Mononuclear cell (primary cell): ENCODE measurements around the gene FAM78A. TPM values are rescaled to one million over a fixed set of nuclear protein-coding genes. Genes with fewer than 3 reads are reported as not detected.

Source experiments
- H3K27me3 ChIP-seq: 2 replicates; pipeline ENCODE4 v1.6.0; 2011; ENCODE audit warnings: low read length, control low read depth; ENCODE audit not compliant: insufficient read depth
- H3K4me1 ChIP-seq: 2 replicates; pipeline ENCODE4 v1.5.1; 2011; ENCODE audit warnings: mild to moderate bottlenecking, low read length, control low read depth; ENCODE audit not compliant: insufficient read depth
- H3K4me3 ChIP-seq: 2 replicates; pipeline ENCODE4 v1.5.1; 2011; ENCODE audit warnings: mild to moderate bottlenecking, low read length, moderate library complexity
- H3K9me3 ChIP-seq: 2 replicates; pipeline ENCODE4 v1.5.1; 2011; ENCODE audit warnings: low read depth, mild to moderate bottlenecking, control low read depth, low read length
- total RNA-seq: library from RNA; depleted of rRNA; stranded (reverse); fragments of >200 nt; gene quantifications from one replicate; pipeline ENCODE4 v1.2.3, GENCODE V29; 2012

Gene FAM78A
- total RNA-seq, 1 donor = 32.3 TPM

DNA sequence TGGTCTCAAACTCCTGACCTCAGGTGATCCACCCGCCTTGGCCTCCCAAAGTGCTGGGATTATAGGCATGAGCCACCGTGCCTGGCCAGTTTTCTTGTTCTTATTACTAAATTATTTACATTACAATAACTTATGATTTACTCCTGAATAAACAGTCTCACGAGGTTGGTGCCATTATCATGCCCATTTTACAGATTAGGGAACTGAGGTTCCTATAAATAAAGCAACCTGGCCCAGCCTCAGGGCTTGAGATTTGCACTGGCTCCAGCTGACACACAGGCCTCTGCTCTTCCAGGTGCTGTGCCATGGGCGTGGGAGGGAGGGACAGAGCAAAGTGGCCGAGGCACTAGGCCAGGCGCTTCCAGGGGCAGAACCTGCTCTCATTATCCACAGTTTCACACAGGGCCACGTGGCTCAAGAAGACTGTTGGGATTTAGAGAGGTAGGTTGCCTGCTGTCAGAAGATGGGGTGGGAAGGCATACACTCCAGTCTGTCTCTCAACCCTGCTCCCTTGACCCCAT is 15.5 kb upstream of the FAM78A start:
- Histone ChIP-seq H3K4me3 (no peak overlapping the region), H3K9me3 (no peaks in the 10 kb centered on the region), H3K27me3 (no peaks in the 10 kb centered on the region), H3K4me1 (no peaks in the 10 kb centered on the region)

DNA sequence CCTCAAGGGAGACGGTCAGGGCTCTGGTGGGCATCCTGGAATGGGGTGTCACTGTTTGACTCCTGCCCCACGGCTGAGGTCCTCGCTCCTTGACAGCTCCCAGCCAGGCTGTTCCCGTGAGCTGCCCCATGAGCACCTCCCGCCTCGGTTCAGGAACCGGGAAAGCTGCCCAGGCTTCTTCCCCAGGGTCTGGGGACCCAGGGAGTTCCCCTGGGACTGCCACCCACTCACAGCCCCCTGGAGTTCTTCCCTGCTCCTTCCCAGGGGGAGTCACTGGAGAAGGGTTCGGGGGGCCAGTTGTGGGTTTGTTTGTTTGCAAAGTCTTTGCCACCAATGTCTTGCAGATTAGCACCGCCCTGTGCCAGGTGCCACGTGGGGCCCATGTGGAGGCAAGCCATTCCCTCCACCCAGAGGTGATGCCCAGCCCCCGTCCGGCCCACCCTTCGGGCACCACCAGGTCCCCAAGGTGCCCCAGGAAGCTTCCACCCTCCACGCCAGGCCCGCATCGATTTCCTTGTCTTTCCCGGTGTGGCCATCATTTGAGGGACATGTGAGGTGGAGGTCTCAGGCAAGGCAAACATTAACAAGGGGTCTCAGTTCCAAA is 14.6 kb upstream of the FAM78A start:
- H3K9me3 ChIP-seq = no peaks in the 10 kb centered on the region
- H3K4me3 ChIP-seq = no peak overlapping the region
- H3K4me1 ChIP-seq = no peaks in the 10 kb centered on the region
- no peaks in the 10 kb centered on the region for H3K27me3 ChIP-seq

DNA sequence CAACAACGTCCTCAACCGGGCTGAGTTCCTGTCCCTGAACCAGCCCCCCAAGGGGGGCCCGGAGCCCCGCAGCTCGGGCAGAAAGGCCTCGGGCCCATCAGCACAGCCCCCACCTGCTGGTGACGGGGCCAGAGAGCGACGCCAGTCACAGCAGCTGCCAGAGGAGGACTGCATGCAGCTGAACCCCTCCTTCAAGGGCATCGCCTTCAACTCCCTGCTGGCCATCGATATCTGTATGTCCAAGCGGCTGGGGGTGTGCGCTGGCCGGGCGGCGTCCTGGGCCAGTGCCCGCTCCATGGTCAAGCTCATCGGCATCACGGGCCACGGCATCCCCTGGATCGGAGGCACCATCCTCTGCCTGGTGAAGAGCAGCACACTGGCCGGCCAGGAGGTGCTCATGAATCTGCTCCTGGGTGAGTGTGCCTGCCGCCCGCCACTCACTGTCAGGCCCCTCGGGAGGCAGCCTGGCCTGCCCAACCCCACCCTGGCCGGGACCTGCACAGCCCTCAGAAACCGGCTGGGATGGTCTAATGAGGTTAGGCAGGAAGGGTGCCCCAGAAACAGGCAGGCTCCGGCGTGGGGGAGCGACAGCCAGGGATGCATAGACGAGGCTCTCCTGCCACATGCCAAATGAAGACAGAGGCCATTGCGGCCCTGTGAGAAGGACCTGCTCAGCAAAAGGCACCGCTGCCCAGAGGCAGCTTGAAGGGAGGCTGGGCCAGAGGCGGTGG is 13.9 kb upstream of the FAM78A start:
- Histone ChIP-seq H3K9me3 (no peaks in the 10 kb centered on the region), H3K27me3 (no peaks in the 10 kb centered on the region), H3K4me3 (no peak overlapping the region), H3K4me1 (no peaks in the 10 kb centered on the region)

DNA sequence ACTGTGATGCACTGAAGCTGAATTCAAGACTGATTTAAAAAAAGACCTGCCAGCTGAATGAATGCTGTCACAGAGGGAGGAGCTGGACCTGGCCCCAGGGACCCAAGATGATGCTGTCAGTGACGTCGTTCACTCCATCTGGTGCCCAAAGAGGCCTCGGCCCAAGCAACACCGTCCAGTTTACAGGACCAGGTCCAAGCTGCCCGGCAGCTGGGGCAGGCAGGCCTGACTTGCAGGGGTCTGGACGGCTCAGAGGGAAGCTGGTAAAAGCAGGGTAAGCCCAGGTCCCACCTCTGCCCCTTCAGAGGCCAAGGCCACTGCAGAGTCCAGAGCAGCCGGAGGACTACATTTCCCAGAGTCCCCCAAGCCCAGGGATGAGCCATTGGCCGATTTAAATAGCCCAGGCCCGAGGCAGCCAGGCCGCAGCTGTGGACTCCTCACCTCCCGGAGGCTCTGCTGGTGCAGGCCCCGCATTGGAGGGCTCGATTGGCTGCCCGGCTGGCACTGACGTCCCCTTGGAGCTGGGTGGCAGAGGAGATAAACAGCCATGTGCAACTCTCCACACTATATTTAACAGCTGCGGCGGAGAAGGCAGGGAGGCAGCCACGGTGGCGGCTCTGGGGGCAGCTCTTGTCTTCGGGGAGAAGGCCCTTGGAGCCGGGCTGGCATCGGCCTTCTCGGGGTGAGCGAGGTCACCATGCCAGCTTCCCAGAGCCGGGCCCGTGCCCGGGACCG is 13.2 kb upstream of the FAM78A start, which contains the start of gene PLPP7:
Gene PLPP7 (plus strand): TSS at position 423 of the 735 bp plus-strand sequence. CDS start 275 bp downstream, at position 698.
- no peaks in the 10 kb centered on the region for H3K4me1 ChIP-seq
- H3K9me3 ChIP-seq = no peaks in the 10 kb centered on the region
- no peaks in the 10 kb centered on the region for H3K27me3 ChIP-seq
- no peak within 1 kb of the TSS for H3K4me3 ChIP-seq

DNA sequence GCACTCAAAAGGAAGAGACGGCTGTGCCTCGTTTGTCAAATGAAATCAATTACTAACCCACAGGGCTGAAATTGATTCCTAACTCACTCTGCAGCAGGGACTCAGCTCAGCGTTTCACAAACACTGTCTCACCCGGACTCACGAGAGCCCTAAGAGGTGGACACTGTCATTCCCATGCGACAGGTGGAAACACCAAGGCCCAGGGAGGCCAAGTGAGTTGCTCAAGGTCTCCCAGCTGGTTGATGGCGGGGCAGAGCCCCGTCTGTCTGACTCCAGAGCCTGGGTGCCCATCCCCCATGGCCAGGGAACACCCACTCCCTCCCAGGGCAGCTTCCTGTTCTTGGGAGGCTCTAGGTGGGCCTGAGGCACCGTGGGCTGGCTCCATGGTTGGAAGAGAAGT is 11.9 kb upstream of the FAM78A start:
- no peaks in the 10 kb centered on the region for H3K27me3 ChIP-seq
- no peak overlapping the region for H3K4me3 ChIP-seq
- H3K4me1 ChIP-seq = no peaks in the 10 kb centered on the region
- H3K9me3 ChIP-seq = no peaks in the 10 kb centered on the region

DNA sequence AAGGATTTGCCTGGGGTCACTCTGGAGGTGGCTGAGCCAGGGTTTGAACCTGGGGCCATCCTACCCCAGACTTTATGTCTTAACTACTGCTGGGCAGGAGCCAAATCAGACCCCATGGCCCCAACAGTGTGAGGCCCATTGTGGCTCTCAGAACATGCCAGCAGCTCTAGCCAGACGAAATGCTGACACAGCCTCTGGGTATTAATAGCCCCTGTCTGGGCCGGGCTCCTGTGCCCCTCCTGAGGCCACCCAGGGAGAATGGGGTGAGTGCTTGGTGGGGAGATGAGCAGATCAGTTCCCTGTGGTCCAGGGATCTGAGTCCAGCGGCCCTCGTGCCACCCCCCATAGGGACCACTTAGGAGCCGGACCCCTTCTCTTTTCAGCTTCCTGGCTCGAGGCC is 11.0 kb upstream of the FAM78A start:
- no peak overlapping the region for H3K4me3 ChIP-seq

DNA sequence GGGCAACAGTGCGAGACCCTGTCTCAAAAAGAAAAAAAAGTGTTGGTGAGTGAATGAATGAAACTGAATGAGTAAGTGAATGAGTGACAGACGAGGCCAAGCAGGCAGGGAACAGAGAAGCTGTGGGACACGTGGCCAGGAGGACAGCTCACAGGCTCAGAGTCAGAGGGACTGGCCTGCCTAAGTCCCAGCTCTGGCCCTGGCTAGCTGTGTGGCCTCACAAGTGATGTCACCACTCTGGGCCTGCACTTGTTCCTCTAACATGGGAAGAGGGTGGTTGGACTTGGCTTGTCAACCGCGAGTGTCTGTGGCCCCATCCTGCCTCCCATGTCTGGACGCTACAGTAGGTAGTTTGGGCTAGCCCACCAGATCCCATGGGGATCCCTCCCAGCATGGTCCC is 8.5 kb upstream of the FAM78A start:
- H3K27me3 ChIP-seq = peaks cover 8% of the 10 kb centered on the region
- H3K4me1 ChIP-seq = peaks cover 14% of the 10 kb centered on the region
- H3K9me3 ChIP-seq = no peaks in the 10 kb centered on the region
- H3K4me3 ChIP-seq = no peak overlapping the region

More for the DNA sequence above, 11.0 kb upstream of the FAM78A start:
- peaks cover 1% of the 10 kb centered on the region for H3K27me3 ChIP-seq
- H3K9me3 ChIP-seq = no peaks in the 10 kb centered on the region
- H3K4me1 ChIP-seq = peaks cover 2% of the 10 kb centered on the region

DNA sequence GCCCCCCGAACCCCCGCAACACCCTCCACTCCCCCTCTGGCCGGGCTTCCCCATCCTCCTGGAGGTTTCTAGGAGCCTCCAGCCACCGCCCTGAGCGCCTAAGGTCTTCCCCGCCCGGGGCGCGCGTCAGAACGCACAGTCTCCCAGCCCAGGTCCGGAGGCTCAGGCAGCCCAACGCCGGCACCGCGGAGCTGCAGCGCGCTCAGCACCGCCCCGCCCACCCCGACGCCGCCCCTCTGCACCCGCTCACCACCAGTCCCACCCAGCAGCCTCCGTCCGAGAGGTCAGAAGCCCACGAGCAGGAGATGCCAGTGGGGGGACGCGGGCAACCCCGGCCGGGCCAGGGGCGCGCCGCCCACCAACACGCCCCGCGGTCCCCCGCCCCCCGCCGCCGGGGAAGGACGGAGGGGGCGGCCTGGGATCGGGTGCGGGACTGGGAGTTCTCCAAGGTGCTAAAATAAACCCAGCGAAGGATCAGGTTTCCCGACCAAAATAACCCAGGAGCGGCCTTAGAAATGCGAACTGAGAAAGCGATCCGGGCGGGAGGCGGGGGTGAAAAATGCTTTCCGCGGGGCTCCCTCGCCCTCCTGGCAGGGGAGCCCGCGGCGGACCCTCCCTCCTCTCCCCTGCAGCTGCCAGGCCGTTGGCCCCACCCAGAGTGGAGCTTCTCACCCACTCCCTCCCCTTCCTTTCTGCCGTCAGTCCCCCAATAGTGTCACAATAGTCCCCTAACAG is 6.5 kb upstream of the FAM78A start:
- no peaks in the 10 kb centered on the region for H3K9me3 ChIP-seq

DNA sequence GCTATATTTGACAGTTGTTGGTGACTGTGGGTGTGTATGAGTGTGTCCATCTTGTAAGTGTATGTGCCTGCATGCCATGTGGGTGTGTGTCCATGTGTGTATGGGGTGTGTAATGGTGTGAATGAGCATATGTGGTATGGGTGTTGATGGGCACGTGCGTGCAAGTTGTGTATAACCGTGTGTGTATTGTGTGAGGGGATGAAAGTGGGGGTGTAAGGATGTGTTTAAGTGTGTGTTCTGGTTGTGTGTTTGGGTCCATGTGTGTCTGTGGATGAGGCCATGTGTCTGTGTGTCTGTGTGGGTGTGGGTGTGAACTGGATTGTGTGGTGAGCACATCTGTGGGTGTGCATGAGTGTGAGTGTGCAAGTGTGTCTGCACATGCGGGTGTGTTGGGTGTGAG is 5.9 kb upstream of the FAM78A start:
- Histone ChIP-seq H3K27me3 (peaks cover 8% of the 10 kb centered on the region), H3K9me3 (no peaks in the 10 kb centered on the region), H3K4me3 (no peak overlapping the region), H3K4me1 (peaks cover 33% of the 10 kb centered on the region)

More for the DNA sequence above, 6.5 kb upstream of the FAM78A start:
- Histone ChIP-seq H3K27me3 (peaks cover 8% of the 10 kb centered on the region), H3K4me3 (no peak overlapping the region), H3K4me1 (peaks cover 33% of the 10 kb centered on the region)

DNA sequence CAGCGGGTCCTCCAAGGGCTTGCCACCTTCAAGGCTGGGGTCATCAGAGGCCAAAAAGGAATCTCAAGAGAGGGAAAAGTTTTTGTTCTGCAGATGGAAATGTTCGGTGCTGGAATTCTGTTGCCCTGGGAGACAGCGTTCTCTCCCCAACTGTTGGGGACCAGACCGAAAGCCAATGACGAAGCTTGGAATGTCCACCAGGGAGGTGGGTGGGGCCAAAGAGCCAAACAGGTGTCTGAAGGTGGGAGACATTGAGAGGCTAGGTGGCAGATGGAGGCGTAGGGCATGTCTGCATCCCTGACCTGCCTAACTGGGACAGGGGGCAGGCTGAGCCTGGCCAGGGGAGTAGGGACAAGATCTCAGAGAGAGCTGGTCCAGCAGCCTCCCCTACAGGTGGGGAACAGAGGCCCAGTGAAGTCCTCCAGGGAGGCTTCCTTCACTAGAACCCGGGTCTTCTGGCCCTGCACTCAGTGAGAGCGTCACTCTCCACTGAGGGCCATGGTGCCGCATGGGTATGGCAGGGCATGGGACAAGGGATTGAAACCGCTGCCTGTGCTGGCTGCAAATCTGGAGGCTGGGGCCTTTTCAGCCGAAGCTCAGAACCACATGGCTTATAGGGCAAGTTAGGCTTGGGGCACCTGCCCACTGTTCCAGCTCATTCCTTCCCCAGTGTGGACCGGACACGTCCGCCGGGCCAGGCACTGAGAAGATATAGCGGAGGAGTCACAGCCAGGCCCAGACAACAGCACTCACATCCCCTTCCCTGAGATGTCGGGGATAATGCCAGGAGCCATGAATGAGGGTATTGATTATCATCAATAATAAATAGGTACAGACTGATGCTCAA is 5.0 kb upstream of the FAM78A start:
- H3K4me3 ChIP-seq = no peak overlapping the region
- H3K4me1 ChIP-seq = peaks cover 33% of the 10 kb centered on the region
- H3K27me3 ChIP-seq = peaks cover 8% of the 10 kb centered on the region
- H3K9me3 ChIP-seq = no peaks in the 10 kb centered on the region

DNA sequence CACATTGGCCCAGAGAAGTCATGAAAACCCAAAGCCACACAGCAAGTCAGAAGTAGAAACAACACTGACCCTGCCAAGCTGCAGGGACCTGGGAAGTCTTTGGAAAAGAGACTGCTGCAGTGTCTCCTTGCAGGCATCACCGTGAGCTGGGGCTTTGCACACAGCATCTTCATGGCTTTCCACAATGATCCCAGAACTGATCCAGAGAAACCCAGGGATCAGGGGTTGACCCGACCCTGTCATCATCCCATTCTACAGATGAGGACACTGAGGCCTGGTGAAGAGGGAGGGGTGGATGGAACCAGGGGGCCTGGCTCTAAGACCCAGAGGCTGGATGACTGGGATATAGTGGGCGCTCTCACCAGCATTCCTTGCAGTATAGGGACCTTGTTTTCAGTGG is 4.3 kb upstream of the FAM78A start:
- Histone ChIP-seq H3K4me3 (no peak overlapping the region), H3K9me3 (no peaks in the 10 kb centered on the region), H3K27me3 (peaks cover 8% of the 10 kb centered on the region), H3K4me1 (peaks cover 33% of the 10 kb centered on the region)

DNA sequence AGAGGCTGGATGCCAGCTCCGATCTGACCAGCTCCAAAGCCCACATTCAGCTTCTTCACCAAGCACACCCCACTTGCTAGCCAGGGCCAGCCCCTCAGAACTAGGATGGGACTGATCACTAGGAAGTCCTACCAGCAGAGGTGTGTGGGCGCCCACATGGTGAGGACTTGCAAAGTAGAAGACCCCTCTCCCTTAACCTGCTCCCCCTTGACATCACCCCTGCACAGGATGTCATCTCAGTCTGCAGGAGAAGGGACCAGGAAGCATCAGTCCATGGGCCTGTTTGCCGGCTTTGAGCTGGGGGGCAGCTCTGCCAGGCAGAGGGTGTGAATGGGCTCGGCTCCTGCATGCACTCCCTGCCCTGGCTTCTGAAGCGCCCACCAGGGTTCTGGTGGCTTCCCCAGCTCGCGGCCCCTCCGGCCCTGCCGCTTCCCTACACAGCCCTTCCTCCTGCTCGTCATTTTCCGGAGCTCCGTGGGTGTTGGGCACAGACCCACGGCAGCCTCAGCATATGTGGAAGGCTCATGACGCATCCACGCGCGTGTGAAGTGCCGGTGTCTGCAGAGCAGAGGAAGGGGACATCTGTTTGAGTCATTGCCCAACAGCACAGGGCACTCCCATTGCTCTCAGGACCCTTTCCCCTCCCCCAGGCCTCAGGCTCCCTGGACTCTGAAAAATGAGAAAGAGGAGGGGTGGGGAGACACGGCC is 3.7 kb upstream of the FAM78A start:
- peaks cover 8% of the 10 kb centered on the region for H3K27me3 ChIP-seq
- H3K4me1 ChIP-seq = peaks cover 33% of the 10 kb centered on the region
- H3K4me3 ChIP-seq = no peak overlapping the region
- no peaks in the 10 kb centered on the region for H3K9me3 ChIP-seq

DNA sequence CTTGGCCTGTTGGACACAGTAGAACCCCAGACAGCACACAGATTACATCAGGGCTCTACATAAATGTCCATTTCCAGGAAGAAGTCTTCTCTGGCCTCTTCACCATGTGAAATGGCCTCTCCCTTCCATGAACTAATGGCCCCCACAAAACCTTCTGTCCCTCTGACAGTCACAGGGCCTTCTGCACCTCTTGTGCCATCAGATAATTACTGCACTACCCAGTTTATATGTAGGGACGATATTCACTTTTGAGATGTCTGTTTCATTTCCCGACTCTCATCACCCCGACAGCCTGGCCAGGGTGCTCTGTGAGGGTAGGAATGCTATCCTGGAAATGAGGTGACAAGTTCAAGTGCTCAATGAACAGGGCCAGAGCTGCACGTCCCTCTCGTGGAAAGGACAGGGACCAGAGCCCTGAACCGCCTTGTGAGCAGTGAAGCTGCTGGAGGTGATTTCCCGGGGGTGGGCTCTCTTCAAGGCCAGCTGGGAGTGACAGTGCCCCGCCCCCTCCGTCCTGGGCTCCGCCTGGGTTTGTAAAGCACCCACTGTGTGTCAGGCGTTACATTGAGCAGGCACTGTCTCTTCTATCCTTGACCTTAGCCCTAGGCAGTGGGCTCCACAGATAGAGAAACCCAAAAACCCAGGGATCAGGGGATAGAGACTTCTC is 3.0 kb upstream of the FAM78A start:
- Histone ChIP-seq H3K4me1 (peaks cover 34% of the 10 kb centered on the region), H3K4me3 (no peak overlapping the region), H3K27me3 (peaks cover 8% of the 10 kb centered on the region)

More for the DNA sequence above, 3.0 kb upstream of the FAM78A start:
- H3K9me3 ChIP-seq = no peaks in the 10 kb centered on the region
